GM18519 (cell line): ENCODE data around the gene UBA3.

Source experiments
- ATAC-seq: cut with Tn5 transposase; IDR thresholded peaks from one replicate; pipeline ENCODE4 v1.9.1; 2021; ENCODE audit warnings: mild to moderate bottlenecking, moderate library complexity; ENCODE audit not compliant: unreplicated experiment, low FRiP score

UBA3 gene

GRCh38 chr3:69102384-69102783 is 22.2 kb upstream of the UBA3 start:
- no peak for ATAC-seq

DNA sequence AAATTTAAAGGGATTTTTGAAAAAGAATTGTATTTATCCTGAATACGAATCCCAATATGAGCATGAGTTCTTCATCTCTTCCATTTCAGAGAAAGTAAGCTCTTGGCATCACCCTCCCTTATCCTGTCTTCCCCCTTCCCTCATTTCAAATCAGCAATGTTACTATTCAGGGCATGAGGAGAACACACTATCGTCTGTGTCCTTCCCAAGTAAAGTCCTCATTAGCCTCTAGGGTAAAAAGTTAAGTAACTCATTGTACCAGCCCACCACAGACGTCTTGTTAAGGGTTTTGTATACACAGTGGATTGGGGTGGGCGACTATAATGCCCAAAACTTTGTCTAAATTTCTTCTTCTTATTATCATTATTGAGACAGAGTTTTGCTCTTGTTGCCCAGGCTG is 19.4 kb upstream of the UBA3 start:
- ATAC-seq: no peak

- ATAC-seq: no peak
These were observed 17.4 kb upstream of the UBA3 start for GRCh38 chr3:69097407-69098086.

DNA sequence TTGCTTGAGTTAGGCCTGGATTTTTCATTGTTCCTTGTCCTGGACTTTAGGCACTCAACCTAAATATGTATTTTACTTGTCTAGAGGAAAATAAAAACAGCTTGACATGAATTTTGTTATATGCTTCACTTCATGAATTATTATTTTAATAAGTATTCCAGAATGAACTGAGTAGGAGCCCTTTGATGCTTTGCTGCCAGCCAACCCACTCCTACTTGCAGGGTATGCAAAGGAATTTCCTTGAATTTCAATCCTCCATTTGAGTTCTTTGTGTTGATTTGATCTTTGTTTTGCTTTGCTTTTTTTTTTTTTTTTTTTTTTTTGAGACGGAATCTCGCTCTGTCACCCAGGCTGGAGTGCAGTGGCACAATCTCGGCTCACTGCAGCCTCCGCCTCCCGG is 16.1 kb upstream of the UBA3 start:
- no peak for ATAC-seq

- no peak for ATAC-seq
These were observed 15.5 kb upstream of the UBA3 start for GRCh38 chr3:69095636-69096035.

- no peak for ATAC-seq
These were observed 14.5 kb upstream of the UBA3 start for GRCh38 chr3:69094467-69095205.

- peak; percentile 72 for ATAC-seq
These were observed 11.9 kb upstream of the UBA3 start for GRCh38 chr3:69092030-69092516.

- ATAC-seq: no peak
These were observed 11.3 kb upstream of the UBA3 start for GRCh38 chr3:69091389-69092029.

- ATAC-seq: no peak
These were observed 9.9 kb upstream of the UBA3 start for GRCh38 chr3:69090021-69090420.

DNA sequence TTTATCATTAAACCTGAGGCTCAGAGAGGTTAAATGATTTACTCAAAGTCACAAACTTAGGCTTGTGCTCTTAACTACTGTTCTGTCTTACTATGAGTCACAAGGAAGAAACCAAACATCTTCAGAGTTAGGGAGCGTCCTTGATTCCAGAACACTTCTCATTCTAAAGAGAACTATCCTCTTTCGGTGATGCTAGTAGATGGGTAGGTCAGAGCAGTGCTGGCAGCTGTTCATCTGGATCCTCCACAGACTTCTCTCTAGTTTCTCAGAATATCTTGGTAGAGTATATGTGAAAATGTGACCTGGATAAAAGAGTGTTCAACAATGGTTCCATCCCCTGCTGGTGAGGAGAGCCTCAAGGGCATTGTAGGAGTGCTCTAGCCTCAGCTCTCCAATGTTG is 7.9 kb upstream of the UBA3 start:
- no peak for ATAC-seq

DNA sequence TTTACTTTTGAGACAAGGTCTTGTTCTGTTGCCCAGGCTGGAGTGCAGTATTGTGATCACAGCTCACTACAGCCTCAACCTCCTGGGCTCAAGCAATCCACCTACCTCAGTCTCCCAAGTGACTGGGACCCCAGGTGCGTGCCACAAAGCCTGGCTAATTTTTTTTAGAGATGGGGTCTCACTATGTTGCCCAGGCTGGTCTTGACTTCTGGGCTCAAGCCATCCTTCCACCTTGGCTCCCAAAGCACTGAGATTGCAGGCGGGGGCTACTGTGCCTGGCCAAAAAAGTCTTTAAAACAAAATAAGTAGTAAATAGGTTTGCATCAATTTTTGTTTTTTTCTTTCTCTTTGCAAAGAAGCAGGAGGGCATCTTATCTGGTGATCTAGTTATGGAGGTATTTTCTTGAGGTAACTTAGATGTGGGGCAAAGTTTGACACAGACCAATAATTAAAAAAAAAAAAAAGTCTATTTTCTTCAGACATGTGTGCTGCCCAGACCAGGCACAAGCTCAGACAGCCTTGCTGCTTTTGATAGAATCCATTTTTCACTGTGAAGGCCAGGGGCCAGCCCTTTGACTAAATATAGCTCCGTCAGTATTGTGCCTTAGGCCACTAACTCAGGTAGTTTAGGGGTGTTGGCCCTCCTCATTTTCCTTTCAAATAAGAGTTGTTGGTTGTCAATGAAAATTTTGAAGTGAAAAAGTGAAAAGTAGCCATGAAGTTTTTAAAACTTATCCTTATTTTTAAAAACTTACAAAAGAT is 7.0 kb upstream of the UBA3 start:
- no peak for ATAC-seq

DNA sequence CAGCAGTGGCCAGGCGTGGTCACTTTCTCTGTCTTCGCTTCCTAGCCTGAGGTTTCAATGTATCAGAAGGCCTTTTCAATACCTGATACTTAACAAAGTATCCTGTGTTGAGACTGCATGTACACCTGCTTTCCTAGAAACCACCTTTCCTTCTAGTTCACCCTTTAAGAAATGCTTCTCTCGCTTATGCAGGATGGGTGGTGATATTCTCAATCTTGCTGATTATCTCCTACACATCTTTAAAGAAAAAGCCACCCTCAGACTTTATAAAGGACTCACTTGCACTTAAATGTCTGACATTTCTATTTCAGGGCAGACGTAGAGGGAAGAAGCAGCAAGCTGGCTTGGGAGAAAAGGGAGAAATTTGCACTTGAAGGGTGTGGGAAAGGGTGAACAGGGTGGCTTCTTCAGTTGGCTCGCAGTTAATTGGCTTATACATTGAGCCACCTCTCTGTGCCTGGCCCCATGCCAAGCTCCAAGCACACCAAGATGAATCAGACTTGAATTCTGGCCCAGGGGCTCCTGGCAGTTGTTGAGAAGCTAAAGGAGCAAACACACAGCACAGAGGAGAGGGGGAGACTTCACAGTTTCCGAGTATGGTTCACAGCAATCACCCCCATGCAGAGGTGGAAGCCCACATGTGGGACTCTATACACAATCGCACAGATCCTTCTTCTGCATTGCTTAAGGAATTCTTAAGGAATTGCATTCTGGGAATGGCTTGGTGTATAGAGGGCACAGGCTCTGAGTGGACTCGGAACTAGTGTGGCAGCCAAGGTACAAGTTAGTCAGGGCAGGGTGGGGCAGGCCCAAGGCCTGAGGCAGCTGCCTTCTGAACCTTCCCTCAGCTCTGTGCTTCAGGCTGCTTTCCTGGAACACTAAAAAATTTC is 5.9 kb upstream of the UBA3 start:
- ATAC-seq: no peak

DNA sequence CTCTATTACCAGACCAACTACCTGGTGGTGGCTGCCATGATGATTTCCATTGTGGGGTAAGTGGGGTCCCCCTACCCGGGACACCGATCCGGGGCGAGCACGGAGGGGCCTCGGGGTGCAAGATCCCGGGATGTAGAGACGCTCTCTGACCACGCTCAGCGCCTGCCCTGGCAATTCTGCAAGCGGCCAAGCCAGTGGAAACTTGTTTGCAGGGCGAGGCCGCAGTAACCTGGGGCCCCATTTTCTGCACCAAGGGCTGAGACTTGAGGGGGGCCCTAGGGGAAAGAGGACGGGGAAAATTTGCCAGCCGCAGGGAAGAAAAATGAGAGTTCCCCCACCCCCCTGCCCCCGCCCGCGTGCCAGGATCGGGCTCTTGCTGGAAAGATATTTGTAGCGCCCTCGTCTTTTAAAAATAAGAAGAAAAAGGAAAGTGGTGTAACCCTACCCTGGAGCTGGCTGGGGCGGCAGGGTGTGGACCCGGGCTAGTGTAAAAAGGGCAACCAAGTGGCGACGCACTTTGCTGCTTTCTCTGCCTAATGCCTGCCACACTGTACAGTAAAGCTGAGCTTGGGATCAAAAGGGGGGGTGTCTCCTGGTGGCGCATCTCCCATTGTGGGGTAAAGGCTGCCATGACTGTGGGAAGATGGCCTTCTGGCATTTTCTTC is 5.1 kb upstream of the UBA3 start:
- no peak for ATAC-seq

DNA sequence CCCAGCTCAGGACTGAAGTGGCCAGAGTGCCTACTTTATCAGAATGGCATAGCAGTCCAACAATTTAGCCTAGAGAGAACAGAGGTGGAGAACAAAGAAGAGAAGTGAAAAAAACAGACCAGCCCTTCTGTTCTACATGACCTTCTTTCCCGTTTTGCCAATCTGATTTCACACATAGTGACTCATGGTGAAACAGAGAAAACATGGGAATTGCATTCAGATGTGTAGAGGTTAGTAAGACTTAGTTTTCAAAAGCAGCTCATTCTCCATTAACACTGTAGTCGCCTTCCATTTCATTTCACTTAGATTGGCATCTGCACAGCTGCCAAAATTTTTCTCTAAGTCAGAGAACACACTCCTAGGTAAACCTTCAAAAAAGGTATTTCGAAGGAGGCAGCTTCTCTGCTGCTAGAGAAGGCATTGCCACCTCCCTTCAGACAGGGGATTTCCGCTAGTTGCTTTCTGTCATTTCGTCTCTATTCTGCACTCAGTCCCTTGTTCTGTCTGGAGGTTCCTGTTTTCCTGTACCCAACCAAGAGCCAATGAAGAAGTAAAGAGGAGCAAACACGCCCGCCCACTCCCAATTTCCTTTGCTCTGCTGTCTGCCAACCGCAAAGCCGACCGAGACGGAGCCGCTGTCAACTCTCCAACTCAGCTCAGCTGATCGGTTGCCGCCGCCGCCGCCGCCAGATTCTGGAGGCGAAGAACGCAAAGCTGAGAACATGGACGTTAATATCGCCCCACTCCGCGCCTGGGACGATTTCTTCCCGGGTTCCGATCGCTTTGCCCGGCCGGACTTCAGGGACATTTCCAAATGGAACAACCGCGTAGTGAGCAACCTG is 4.4 kb upstream of the UBA3 start, which contains the start of gene ARL6IP5:
Gene ARL6IP5 (plus strand): TSS at position 612 of the 842 bp plus-strand sequence. CDS start 111 bp downstream, at position 723.
- ATAC-seq: peak; percentile 39

DNA sequence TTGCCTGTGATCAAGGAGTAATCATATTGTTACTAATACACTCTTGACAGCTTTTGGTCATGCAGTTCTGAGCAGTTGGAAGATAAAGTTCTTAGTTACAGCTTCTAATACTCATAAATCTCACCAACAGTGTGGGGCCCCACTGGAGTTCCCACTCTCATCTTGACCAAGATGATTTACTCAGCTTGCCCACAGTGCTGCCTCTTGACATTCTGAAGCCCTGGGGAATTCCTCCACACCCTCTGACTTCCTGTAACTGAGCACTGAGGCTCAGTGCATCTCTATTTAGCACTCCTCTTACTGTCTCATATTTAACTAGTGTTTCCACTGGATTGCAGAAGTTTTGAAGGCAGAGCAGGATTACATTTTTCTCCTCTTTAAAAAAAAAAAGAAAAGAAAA is 2.6 kb upstream of the UBA3 start:
- peak; percentile 56 for ATAC-seq

- no peak for ATAC-seq
These were observed 2.2 kb upstream of the UBA3 start for GRCh38 chr3:69082361-69082760.

GRCh38 chr3:69081583-69082262 is 1.6 kb upstream of the UBA3 start:
- ATAC-seq: no peak
